Measurements from ENCODE around the gene GDAP2. TPM values are rescaled to one million over a fixed set of nuclear protein-coding genes. Genes with fewer than 3 reads are reported as not detected.

GDAP2 gene
- total and polyA plus RNA-seq, 4 donors = 3.0 to 16.8 (median 9.1) TPM

DNA sequence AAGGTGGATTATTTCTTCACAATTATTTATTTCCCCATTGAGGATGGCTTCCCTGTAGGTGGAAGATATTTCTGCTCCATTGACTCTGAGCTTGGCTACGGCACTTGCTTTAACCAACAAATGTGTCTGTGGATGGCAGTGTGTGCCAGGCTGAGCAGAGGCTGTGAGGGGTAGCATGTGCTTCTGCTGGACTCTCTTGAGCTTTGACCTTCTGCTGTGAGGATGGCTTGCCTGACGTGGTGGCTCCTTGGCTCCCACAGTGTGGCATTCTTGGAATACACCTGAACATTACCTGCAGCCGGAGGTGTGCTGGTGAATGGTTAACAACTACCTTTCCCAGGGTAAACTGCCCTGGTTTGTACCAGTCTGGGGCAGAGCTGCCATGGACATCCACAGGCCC is 47.0 kb upstream of the GDAP2 start:
- no peaks in the 10 kb centered on the region for H3K36me3 ChIP-seq (ENCODE audit: control insufficient read depth in 4 of 4, insufficient read depth in 3 of 4, low read depth in 1 of 4, low read length in 3 of 4)
- H3K4me1 ChIP-seq (ENCODE audit: control insufficient read depth in 4 of 4, insufficient read depth in 4 of 4, low read length in 3 of 4) = no peaks in the 10 kb centered on the region
- H3K27me3 ChIP-seq (ENCODE audit: control insufficient read depth in 4 of 4, insufficient read depth in 4 of 4, low read length in 3 of 4) = no peaks in the 10 kb centered on the region
- no peak overlapping the region for H3K27ac ChIP-seq (ENCODE audit: low read depth in 1 of 2, low read length in 2 of 2)
- DNase-seq (ENCODE audit: low spot score) = no peak
- TF ChIP-seq, protein P1, sequence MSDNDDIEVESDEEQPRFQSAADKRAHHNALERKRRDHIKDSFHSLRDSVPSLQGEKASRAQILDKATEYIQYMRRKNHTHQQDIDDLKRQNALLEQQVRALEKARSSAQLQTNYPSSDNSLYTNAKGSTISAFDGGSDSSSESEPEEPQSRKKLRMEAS (IDR thresholded peaks at IDR 0.05) = no peak
- TF ChIP-seq HNF4A (conservative IDR thresholded peaks at IDR 0.05) = no peak
- TF ChIP-seq EGR1 (IDR thresholded peaks at IDR 0.05; ENCODE audit: low read depth in 2 of 2) = no peak
- no peak for TF ChIP-seq GABPA (IDR thresholded peaks at IDR 0.05 in 1 of 2, conservative IDR thresholded peaks at IDR 0.05 in 1 of 2)
- TF ChIP-seq, protein P2, sequence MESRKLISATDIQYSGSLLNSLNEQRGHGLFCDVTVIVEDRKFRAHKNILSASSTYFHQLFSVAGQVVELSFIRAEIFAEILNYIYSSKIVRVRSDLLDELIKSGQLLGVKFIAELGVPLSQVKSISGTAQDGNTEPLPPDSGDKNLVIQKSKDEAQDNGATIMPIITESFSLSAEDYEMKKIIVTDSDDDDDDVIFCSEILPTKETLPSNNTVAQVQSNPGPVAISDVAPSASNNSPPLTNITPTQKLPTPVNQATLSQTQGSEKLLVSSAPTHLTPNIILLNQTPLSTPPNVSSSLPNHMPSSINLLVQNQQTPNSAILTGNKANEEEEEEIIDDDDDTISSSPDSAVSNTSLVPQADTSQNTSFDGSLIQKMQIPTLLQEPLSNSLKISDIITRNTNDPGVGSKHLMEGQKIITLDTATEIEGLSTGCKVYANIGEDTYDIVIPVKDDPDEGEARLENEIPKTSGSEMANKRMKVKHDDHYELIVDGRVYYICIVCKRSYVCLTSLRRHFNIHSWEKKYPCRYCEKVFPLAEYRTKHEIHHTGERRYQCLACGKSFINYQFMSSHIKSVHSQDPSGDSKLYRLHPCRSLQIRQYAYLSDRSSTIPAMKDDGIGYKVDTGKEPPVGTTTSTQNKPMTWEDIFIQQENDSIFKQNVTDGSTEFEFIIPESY (IDR thresholded peaks at IDR 0.05) = no peak
- no peak for TF ChIP-seq SP1 (IDR thresholded peaks at IDR 0.05)
- TF ChIP-seq, protein P3, sequence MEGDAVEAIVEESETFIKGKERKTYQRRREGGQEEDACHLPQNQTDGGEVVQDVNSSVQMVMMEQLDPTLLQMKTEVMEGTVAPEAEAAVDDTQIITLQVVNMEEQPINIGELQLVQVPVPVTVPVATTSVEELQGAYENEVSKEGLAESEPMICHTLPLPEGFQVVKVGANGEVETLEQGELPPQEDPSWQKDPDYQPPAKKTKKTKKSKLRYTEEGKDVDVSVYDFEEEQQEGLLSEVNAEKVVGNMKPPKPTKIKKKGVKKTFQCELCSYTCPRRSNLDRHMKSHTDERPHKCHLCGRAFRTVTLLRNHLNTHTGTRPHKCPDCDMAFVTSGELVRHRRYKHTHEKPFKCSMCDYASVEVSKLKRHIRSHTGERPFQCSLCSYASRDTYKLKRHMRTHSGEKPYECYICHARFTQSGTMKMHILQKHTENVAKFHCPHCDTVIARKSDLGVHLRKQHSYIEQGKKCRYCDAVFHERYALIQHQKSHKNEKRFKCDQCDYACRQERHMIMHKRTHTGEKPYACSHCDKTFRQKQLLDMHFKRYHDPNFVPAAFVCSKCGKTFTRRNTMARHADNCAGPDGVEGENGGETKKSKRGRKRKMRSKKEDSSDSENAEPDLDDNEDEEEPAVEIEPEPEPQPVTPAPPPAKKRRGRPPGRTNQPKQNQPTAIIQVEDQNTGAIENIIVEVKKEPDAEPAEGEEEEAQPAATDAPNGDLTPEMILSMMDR (IDR thresholded peaks at IDR 0.05; ENCODE audit: low read depth, low read length, missing input control) = no peak
- no peak for TF ChIP-seq YY1 (IDR thresholded peaks at IDR 0.05)
- no peak for TF ChIP-seq FOXA1 (IDR thresholded peaks at IDR 0.05)
- TF ChIP-seq HNF4G (IDR thresholded peaks at IDR 0.05) = no peak
- no peak for TF ChIP-seq TAF1 (conservative IDR thresholded peaks at IDR 0.05)
- TF ChIP-seq RXRA (IDR thresholded peaks at IDR 0.05) = no peak
- TF ChIP-seq NR2F2 (IDR thresholded peaks at IDR 0.05) = no peak
- TF ChIP-seq RAD21 (IDR thresholded peaks at IDR 0.05) = no peak
- TF ChIP-seq, protein P4, sequence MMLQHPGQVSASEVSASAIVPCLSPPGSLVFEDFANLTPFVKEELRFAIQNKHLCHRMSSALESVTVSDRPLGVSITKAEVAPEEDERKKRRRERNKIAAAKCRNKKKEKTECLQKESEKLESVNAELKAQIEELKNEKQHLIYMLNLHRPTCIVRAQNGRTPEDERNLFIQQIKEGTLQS (IDR thresholded peaks at IDR 0.05) = no peak
- TF ChIP-seq, protein P5, sequence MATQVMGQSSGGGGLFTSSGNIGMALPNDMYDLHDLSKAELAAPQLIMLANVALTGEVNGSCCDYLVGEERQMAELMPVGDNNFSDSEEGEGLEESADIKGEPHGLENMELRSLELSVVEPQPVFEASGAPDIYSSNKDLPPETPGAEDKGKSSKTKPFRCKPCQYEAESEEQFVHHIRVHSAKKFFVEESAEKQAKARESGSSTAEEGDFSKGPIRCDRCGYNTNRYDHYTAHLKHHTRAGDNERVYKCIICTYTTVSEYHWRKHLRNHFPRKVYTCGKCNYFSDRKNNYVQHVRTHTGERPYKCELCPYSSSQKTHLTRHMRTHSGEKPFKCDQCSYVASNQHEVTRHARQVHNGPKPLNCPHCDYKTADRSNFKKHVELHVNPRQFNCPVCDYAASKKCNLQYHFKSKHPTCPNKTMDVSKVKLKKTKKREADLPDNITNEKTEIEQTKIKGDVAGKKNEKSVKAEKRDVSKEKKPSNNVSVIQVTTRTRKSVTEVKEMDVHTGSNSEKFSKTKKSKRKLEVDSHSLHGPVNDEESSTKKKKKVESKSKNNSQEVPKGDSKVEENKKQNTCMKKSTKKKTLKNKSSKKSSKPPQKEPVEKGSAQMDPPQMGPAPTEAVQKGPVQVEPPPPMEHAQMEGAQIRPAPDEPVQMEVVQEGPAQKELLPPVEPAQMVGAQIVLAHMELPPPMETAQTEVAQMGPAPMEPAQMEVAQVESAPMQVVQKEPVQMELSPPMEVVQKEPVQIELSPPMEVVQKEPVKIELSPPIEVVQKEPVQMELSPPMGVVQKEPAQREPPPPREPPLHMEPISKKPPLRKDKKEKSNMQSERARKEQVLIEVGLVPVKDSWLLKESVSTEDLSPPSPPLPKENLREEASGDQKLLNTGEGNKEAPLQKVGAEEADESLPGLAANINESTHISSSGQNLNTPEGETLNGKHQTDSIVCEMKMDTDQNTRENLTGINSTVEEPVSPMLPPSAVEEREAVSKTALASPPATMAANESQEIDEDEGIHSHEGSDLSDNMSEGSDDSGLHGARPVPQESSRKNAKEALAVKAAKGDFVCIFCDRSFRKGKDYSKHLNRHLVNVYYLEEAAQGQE (IDR thresholded peaks at IDR 0.05) = no peak
- TF ChIP-seq FOXA2 (IDR thresholded peaks at IDR 0.05) = no peak
- H3K4me3 ChIP-seq (ENCODE audit: low read depth in 1 of 3, low read length in 3 of 3) = no peak overlapping the region
- WGBS = 67% methylated on average over 3 of the region's 3 CpGs
- no peak overlapping the region for H3K9ac ChIP-seq (ENCODE audit: low read depth in 1 of 2, low read length in 2 of 2)
- H3K9me3 ChIP-seq (ENCODE audit: control insufficient read depth in 4 of 4, low read length in 3 of 4) = no peaks in the 10 kb centered on the region

DNA sequence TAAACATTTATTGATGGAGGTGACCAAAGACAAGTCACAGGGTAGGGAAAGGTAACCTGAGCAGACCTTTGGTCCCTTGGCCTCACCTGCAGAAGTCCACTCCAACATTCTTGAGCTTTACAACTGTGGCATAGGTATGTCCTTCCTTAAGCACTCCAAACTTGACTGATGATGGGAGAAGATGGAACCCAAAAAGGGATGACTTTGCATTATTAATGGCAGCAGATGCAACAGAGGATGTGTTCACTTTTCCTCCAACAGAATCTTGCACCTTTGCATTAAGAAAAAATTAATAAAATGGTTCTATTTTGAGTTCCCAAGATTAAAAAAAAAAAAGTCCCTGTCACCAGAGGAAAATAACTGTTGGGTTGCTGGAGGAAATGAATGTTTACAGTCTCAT is 42.4 kb upstream of the GDAP2 start:
- Histone ChIP-seq H3K27ac (ENCODE audit: low read depth in 1 of 2, low read length in 2 of 2) (no peak overlapping the region), H3K4me1 (ENCODE audit: control insufficient read depth in 4 of 4, insufficient read depth in 4 of 4, low read length in 3 of 4) (no peaks in the 10 kb centered on the region), H3K9me3 (ENCODE audit: control insufficient read depth in 4 of 4, low read length in 3 of 4) (no peaks in the 10 kb centered on the region), H3K27me3 (ENCODE audit: control insufficient read depth in 4 of 4, insufficient read depth in 4 of 4, low read length in 3 of 4) (no peaks in the 10 kb centered on the region), H3K4me3 (ENCODE audit: low read depth in 1 of 3, low read length in 3 of 3) (no peak overlapping the region), H3K36me3 (ENCODE audit: control insufficient read depth in 4 of 4, insufficient read depth in 3 of 4, low read depth in 1 of 4, low read length in 3 of 4) (no peaks in the 10 kb centered on the region), H3K9ac (ENCODE audit: low read depth in 1 of 2, low read length in 2 of 2) (no peak overlapping the region)
- TF ChIP-seq, protein P1 (IDR thresholded peaks at IDR 0.05) = no peak
- TF ChIP-seq FOXA2 (IDR thresholded peaks at IDR 0.05) (no peak), JUND (IDR thresholded peaks at IDR 0.05) (no peak), RAD21 (IDR thresholded peaks at IDR 0.05) (no peak), HNF4G (IDR thresholded peaks at IDR 0.05) (no peak), NR2F2 (IDR thresholded peaks at IDR 0.05) (no peak)
- TF ChIP-seq, protein P4 (IDR thresholded peaks at IDR 0.05) = no peak
- no peak for DNase-seq (ENCODE audit: low spot score)
